Brain microvascular endothelial cell (primary cell): ENCODE data around the gene TMEM232.
A peak's percentile ranks its signal among the peaks of the same experiment; 100 is the strongest.

Experiments
- DNase-seq: peaks from one replicate; pipeline ENCODE4 v3.0.0-alpha.2; 2020
- H3K27ac ChIP-seq: fragments of 250-450 bp; sonication (Bioruptor Pico); 2 replicates; pipeline ENCODE4 v1.5.1; 2020; ENCODE audit warnings: mild to moderate bottlenecking, moderate library complexity
- H3K27me3 ChIP-seq: fragments of 250-450 bp; sonication (Bioruptor Pico); replicated peaks from 2 replicates; pipeline ENCODE4 v1.5.1; 2020; ENCODE audit warnings: mild to moderate bottlenecking
- H3K36me3 ChIP-seq: fragments of 250-450 bp; sonication (Bioruptor Pico); replicated peaks from 2 replicates; pipeline ENCODE4 v1.5.1; 2020; ENCODE audit warnings: mild to moderate bottlenecking
- H3K4me3 ChIP-seq: 2 replicates; pipeline ENCODE4 v1.5.1; 2011; ENCODE audit warnings: low read depth, mild to moderate bottlenecking, control low read depth, low read length, moderate library complexity
- CTCF ChIP-seq: IDR thresholded peaks from 2 replicates; pipeline ENCODE4 v1.5.1; 2011; ENCODE audit warnings: low read depth, mild to moderate bottlenecking, moderate library complexity, low read length, control low read depth, inconsistent platforms; ENCODE audit errors: missing control alignments
- in situ Hi-C: cut with HindIII; loops from 2 replicates; pipeline ENCODE4 v1.10.0; 2017; ENCODE audit warnings: low sequenced_read_pairs, low pct_ligation_motif_present

TMEM232 gene

DNA sequence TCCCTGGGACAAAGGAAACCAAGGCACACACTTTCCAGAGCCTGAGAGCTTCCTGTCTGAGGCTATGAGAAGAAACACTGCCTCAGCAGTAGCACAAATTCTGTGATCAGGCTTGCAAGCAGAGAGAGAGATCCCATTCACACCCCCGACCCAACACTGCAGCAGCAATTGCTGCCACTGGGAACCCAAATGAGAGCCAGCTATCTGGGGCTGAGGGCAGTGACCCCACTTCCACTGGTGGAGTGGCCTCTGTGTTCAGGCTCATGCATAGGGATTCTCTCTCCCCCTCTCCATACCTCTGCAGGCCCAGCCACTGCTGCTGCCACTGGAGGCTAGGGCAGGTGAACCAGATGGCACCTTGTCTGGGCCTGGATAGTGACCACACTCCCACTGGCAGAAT lies 95.2 kb downstream of the TMEM232 start:
- no peak overlapping the region for H3K4me3 ChIP-seq
- H3K27me3 ChIP-seq = no peaks in the 10 kb centered on the region
- in situ Hi-C loops = no loop called here
- TF ChIP-seq CTCF = no peak
- no peak overlapping the region for H3K27ac ChIP-seq
- DNase-seq = no peak
- no peaks in the 10 kb centered on the region for H3K36me3 ChIP-seq

DNA sequence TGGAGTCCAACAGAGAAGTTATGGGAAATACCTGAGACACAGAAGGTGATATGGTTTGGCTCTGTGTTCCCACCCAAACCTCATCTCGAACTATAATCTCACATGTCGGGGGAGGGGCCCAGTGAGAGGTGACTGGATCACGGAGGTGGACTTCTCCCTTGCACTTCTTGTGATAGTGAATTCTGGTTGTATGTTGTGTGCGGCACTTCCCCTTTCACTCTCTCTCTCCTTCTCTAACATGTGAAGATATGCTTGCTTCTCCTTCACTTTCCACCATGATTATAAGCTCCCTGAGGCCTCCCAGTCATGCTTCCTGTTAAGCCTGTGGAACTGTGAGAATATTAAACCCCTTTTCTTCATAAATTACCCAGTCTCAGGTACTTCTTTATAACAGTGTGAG lies 96.1 kb downstream of the TMEM232 start:
- no peak overlapping the region for H3K4me3 ChIP-seq
- H3K27me3 ChIP-seq = no peaks in the 10 kb centered on the region
- in situ Hi-C loops = no loop called here
- DNase-seq = no peak
- no peak for TF ChIP-seq CTCF
- H3K36me3 ChIP-seq = no peaks in the 10 kb centered on the region
- H3K27ac ChIP-seq = no peak overlapping the region

- no peaks in the 10 kb centered on the region for H3K36me3 ChIP-seq
- in situ Hi-C loops = no loop called here
- no peak for TF ChIP-seq CTCF
- no peaks in the 10 kb centered on the region for H3K27me3 ChIP-seq
- no peak for DNase-seq
- H3K4me3 ChIP-seq = no peak overlapping the region
- no peak overlapping the region for H3K27ac ChIP-seq
Observed at GRCh38 chr5:110625376-110625999, 101.0 kb downstream of the TMEM232 start.

DNA sequence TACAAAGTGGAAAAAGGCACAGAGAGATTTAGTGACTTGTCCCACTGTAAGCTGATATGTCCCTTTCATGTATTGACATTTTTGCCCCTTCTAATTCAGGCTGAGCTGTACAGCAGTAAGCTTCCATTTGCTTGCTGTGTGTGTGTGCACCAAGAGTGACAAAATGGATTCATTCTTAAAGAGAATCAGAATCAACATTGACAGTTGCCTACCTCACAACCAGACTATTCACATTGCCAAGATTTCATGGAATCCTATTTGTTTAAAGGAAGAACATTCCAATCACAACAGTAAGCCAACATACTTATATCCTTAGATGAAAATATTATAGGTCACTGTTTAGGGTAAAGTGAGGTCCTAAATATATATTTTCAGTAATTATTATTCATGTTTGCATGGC lies 102.6 kb downstream of the TMEM232 start:
- no peak for TF ChIP-seq CTCF
- H3K4me3 ChIP-seq = no peak overlapping the region
- no peaks in the 10 kb centered on the region for H3K36me3 ChIP-seq
- H3K27ac ChIP-seq = no peak overlapping the region
- in situ Hi-C loops = no loop called here
- DNase-seq = peak; percentile 5
- no peaks in the 10 kb centered on the region for H3K27me3 ChIP-seq

DNA sequence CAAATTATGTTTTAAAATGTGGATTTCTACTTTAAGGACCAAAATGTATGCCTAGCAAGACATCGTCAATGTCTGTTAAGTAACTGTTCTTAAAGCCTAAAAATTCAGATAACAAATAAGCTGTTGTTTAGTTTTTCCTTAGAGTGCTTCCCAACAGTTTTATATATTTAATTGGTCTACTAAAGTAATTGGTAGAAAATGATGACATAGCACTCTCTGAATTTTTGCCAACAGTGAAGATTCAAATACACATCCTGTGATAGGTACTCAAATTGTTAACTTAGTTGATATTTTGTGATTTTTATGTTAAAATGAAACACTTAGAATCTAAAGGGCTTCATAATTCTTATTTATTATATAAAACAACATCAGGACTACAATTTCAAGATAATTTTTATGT lies 107.5 kb downstream of the TMEM232 start:
- no peak for DNase-seq
- Histone ChIP-seq H3K27ac (no peak overlapping the region), H3K36me3 (no peaks in the 10 kb centered on the region), H3K4me3 (no peak overlapping the region), H3K27me3 (no peaks in the 10 kb centered on the region)
- TF ChIP-seq CTCF = no peak
- in situ Hi-C loops = no loop called here

DNA sequence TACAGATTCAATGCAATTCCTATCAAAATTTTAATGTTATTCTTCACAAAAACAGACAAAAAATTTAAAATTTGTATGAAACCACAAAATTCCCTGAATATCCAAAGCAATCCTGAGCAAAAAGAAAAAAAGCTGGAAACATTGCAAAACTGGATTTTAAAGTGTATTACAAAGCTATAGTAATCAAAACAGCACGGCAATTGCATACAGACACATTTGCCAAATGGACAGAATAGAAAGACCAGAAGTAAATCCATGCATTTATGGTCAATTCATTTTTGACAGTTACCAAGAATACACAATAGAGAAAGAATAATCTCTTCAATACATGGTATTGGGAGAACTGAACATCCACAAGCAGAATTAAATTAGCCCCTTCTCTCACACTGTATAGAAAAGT lies 110.5 kb downstream of the TMEM232 start:
- H3K4me3 ChIP-seq = no peak overlapping the region
- no peak overlapping the region for H3K27ac ChIP-seq
- in situ Hi-C loops = no loop called here
- H3K36me3 ChIP-seq = no peaks in the 10 kb centered on the region
- H3K27me3 ChIP-seq = no peaks in the 10 kb centered on the region
- TF ChIP-seq CTCF = no peak
- DNase-seq = no peak
